ENCODE data around the gene NRXN3. TPM values are rescaled to one million over a fixed set of nuclear protein-coding genes. Genes with fewer than 3 reads are reported as not detected.

NRXN3 gene
- total RNA-seq, 2 experiments from 2014 or later, result not detected

GRCh38 chr14:79826362-79826761 is 1656.2 kb downstream of the NRXN3 start:
- no peak overlapping the region for H3K27ac Mint-ChIP-seq
- no peaks in the 10 kb centered on the region for H3K9me3 Mint-ChIP-seq
- no peaks in the 10 kb centered on the region for H3K4me1 Mint-ChIP-seq (ENCODE audit: low read depth)
- no peak for DNase-seq
- POLR2A ChIA-PET, result no interaction called here
- H3K36me3 Mint-ChIP-seq, result no peaks in the 10 kb centered on the region
- no peaks in the 10 kb centered on the region for H3K27me3 Mint-ChIP-seq
- H3K4me3 Mint-ChIP-seq, result no peak overlapping the region
- CTCF ChIA-PET, result no interaction called here
- intact Hi-C loops (cut with micrococcal nuclease), result no loop called here

GRCh38 chr14:79829405-79830166 is 1659.4 kb downstream of the NRXN3 start:
- no peaks in the 10 kb centered on the region for H3K36me3 Mint-ChIP-seq
- no peaks in the 10 kb centered on the region for H3K4me1 Mint-ChIP-seq (ENCODE audit: low read depth)
- no peaks in the 10 kb centered on the region for H3K9me3 Mint-ChIP-seq
- no peak overlapping the region for H3K27ac Mint-ChIP-seq
- no peaks in the 10 kb centered on the region for H3K27me3 Mint-ChIP-seq
- DNase-seq, result no peak
- POLR2A ChIA-PET, result no interaction called here
- CTCF ChIA-PET, result no interaction called here
- H3K4me3 Mint-ChIP-seq, result no peak overlapping the region
- intact Hi-C loops (cut with micrococcal nuclease), result no loop called here

GRCh38 chr14:79831195-79831892 is 1661.2 kb downstream of the NRXN3 start:
- H3K4me3 Mint-ChIP-seq, result no peak overlapping the region

GRCh38 chr14:79833781-79834180 is 1663.6 kb downstream of the NRXN3 start:
- Mint-ChIP-seq H3K4me1 (ENCODE audit: low read depth) (no peaks in the 10 kb centered on the region), H3K9me3 (no peaks in the 10 kb centered on the region), H3K4me3 (no peak overlapping the region), H3K36me3 (no peaks in the 10 kb centered on the region), H3K27me3 (no peaks in the 10 kb centered on the region), H3K27ac (no peak overlapping the region)
- CTCF ChIA-PET, result no interaction called here
- intact Hi-C loops (cut with micrococcal nuclease), result no loop called here
- DNase-seq, result no peak
- POLR2A ChIA-PET, result no interaction called here

More at GRCh38 chr14:79831195-79831892, 1661.2 kb downstream of the NRXN3 start:
- ChIA-PET POLR2A (no interaction called here), CTCF (no interaction called here)
- Mint-ChIP-seq H3K27ac (no peak overlapping the region), H3K27me3 (no peaks in the 10 kb centered on the region), H3K9me3 (no peaks in the 10 kb centered on the region), H3K36me3 (no peaks in the 10 kb centered on the region), H3K4me1 (ENCODE audit: low read depth) (no peaks in the 10 kb centered on the region)
- intact Hi-C loops (cut with micrococcal nuclease), result no loop called here
- DNase-seq, result no peak

GRCh38 chr14:79834868-79835267 is 1664.7 kb downstream of the NRXN3 start:
- no peaks in the 10 kb centered on the region for H3K4me1 Mint-ChIP-seq (ENCODE audit: low read depth)
- CTCF ChIA-PET, result no interaction called here
- POLR2A ChIA-PET, result no interaction called here

GRCh38 chr14:79836577-79836976 is 1666.4 kb downstream of the NRXN3 start:
- H3K4me3 Mint-ChIP-seq, result no peak overlapping the region
- POLR2A ChIA-PET, result no interaction called here

More at GRCh38 chr14:79834868-79835267, 1664.7 kb downstream of the NRXN3 start:
- Mint-ChIP-seq H3K4me3 (no peak overlapping the region), H3K27ac (no peak overlapping the region), H3K9me3 (no peaks in the 10 kb centered on the region), H3K36me3 (no peaks in the 10 kb centered on the region), H3K27me3 (no peaks in the 10 kb centered on the region)
- intact Hi-C loops (cut with micrococcal nuclease), result no loop called here
- DNase-seq, result no peak

GRCh38 chr14:79837699-79838098 is 1667.5 kb downstream of the NRXN3 start:
- no peak overlapping the region for H3K27ac Mint-ChIP-seq
- no peaks in the 10 kb centered on the region for H3K9me3 Mint-ChIP-seq
- H3K27me3 Mint-ChIP-seq, result no peaks in the 10 kb centered on the region
- no peaks in the 10 kb centered on the region for H3K4me1 Mint-ChIP-seq (ENCODE audit: low read depth)
- intact Hi-C loops (cut with micrococcal nuclease), result no loop called here
- CTCF ChIA-PET, result no interaction called here
- H3K4me3 Mint-ChIP-seq, result no peak overlapping the region
- DNase-seq, result no peak
- POLR2A ChIA-PET, result no interaction called here
- no peaks in the 10 kb centered on the region for H3K36me3 Mint-ChIP-seq

More at GRCh38 chr14:79836577-79836976, 1666.4 kb downstream of the NRXN3 start:
- H3K4me1 Mint-ChIP-seq (ENCODE audit: low read depth), result no peaks in the 10 kb centered on the region
- no peaks in the 10 kb centered on the region for H3K27me3 Mint-ChIP-seq
- no peaks in the 10 kb centered on the region for H3K36me3 Mint-ChIP-seq
- CTCF ChIA-PET, result no interaction called here
- H3K9me3 Mint-ChIP-seq, result no peaks in the 10 kb centered on the region
- DNase-seq, result no peak
- intact Hi-C loops (cut with micrococcal nuclease), result no loop called here
- H3K27ac Mint-ChIP-seq, result no peak overlapping the region

- ChIA-PET POLR2A (no interaction called here), CTCF (no interaction called here)
- Mint-ChIP-seq H3K36me3 (no peaks in the 10 kb centered on the region), H3K27ac (no peak overlapping the region), H3K27me3 (no peaks in the 10 kb centered on the region), H3K4me1 (ENCODE audit: low read depth) (no peaks in the 10 kb centered on the region), H3K9me3 (no peaks in the 10 kb centered on the region), H3K4me3 (no peak overlapping the region)
- no peak for DNase-seq
- intact Hi-C loops (cut with micrococcal nuclease), result no loop called here
Observed at GRCh38 chr14:79840103-79840502, 1669.9 kb downstream of the NRXN3 start.

GRCh38 chr14:79840831-79841230 is 1670.7 kb downstream of the NRXN3 start:
- ChIA-PET POLR2A (no interaction called here), CTCF (no interaction called here)
- intact Hi-C loops (cut with micrococcal nuclease), result no loop called here
- no peaks in the 10 kb centered on the region for H3K4me1 Mint-ChIP-seq (ENCODE audit: low read depth)
- no peak overlapping the region for H3K4me3 Mint-ChIP-seq
- no peak overlapping the region for H3K27ac Mint-ChIP-seq
- DNase-seq, result no peak
- H3K9me3 Mint-ChIP-seq, result no peaks in the 10 kb centered on the region
- no peaks in the 10 kb centered on the region for H3K27me3 Mint-ChIP-seq
- H3K36me3 Mint-ChIP-seq, result no peaks in the 10 kb centered on the region

GRCh38 chr14:79841433-79841832 is 1671.3 kb downstream of the NRXN3 start:
- no peaks in the 10 kb centered on the region for H3K9me3 Mint-ChIP-seq
- no peak overlapping the region for H3K4me3 Mint-ChIP-seq
- intact Hi-C loops (cut with micrococcal nuclease), result no loop called here
- no peaks in the 10 kb centered on the region for H3K27me3 Mint-ChIP-seq
- no peak for DNase-seq
- CTCF ChIA-PET, result no interaction called here
- no peaks in the 10 kb centered on the region for H3K4me1 Mint-ChIP-seq (ENCODE audit: low read depth)
- H3K27ac Mint-ChIP-seq, result no peak overlapping the region
- no peaks in the 10 kb centered on the region for H3K36me3 Mint-ChIP-seq
- POLR2A ChIA-PET, result no interaction called here

- no peak overlapping the region for H3K4me3 Mint-ChIP-seq
- H3K36me3 Mint-ChIP-seq, result no peaks in the 10 kb centered on the region
- no peaks in the 10 kb centered on the region for H3K9me3 Mint-ChIP-seq
- H3K27ac Mint-ChIP-seq, result no peak overlapping the region
- DNase-seq, result no peak
- H3K4me1 Mint-ChIP-seq (ENCODE audit: low read depth), result no peaks in the 10 kb centered on the region
- H3K27me3 Mint-ChIP-seq, result no peaks in the 10 kb centered on the region
- intact Hi-C loops (cut with micrococcal nuclease), result no loop called here
- ChIA-PET POLR2A (no interaction called here), CTCF (no interaction called here)
Observed at GRCh38 chr14:79842270-79842669, 1672.1 kb downstream of the NRXN3 start.

- H3K4me1 Mint-ChIP-seq (ENCODE audit: low read depth), result no peaks in the 10 kb centered on the region
- H3K27me3 Mint-ChIP-seq, result no peaks in the 10 kb centered on the region
- H3K9me3 Mint-ChIP-seq, result no peaks in the 10 kb centered on the region
- no peak overlapping the region for H3K27ac Mint-ChIP-seq
- H3K4me3 Mint-ChIP-seq, result no peak overlapping the region
- ChIA-PET POLR2A (no interaction called here), CTCF (no interaction called here)
- no peaks in the 10 kb centered on the region for H3K36me3 Mint-ChIP-seq
- DNase-seq, result no peak
- intact Hi-C loops (cut with micrococcal nuclease), result no loop called here
Observed at GRCh38 chr14:79852950-79853744, 1683.0 kb downstream of the NRXN3 start.

Data from activated CD4-positive, alpha-beta memory T cell treated with anti-CD3 and anti-CD28 coated beads for 36 hours (primary cell).